GM13977 (cell line): ENCODE data around the gene ADAMTS6.

Experiments
- DNase-seq: peaks from one replicate; pipeline ENCODE4 v3.0.0; 2012; ENCODE audit warnings: low spot score
- in situ Hi-C: fragments of 300-500 bp; cut with MboI; formaldehyde crosslinking; loops from one replicate; pipeline ENCODE4 v1.12.0; 2022; ENCODE audit warnings: low sequenced_read_pairs, low pct_unique_long_range_greater_than_20kb, mixed read lengths, inconsistent platforms; ENCODE audit not compliant: unreplicated experiment
- TF ChIP-seq, protein P1 (sequence below): IDR thresholded peaks from 2 replicates; pipeline ENCODE4 v1.5.1; 2012; ENCODE audit warnings: mild to moderate bottlenecking, control low read depth; ENCODE audit not compliant: insufficient read depth; ENCODE audit errors: extremely low read depth, missing control alignments

Gene ADAMTS6

DNA sequence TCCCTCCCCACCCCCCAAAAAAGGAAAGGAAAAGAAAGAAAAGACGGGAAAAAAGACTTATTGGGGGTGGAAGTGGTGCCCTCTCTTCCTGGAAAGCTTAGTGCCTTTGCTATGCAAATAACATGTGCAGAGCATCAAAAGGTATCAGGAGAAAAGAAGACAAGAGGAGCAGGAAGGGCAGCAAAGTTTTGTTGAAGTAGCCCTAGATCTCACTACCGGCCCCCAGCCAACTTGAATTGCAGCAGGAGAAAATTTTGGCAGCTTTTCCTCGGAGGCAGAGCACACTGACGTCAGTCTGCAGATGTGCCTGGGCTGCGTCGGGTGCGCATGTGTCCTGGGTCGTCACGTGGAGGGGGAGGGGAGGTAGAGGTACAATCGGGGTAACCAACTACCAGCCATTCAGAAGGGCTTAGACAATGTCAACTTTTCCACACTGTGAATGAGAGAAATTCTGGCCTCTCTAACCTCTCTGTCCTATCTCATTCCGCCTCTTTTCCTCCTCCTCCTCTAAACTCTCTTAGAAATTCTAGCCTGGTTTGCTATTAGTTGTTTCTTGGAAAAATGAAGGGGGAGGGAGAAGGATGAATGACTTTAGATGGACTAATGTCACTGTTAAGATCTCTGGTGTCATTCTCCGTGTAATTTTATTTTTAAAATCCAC, at the start of gene ADAMTS6:
Gene ADAMTS6 (minus strand): TSS at position 286 of the 661 bp plus-strand sequence. CDS start 8,247 bp downstream, outside the sequence.
- in situ Hi-C loops: loop anchor here (10.0 to 25.0 kb wide), 4 partner anchors 394 to 844 kb away; no protein-coding TSS in a partner anchor
- TF ChIP-seq, protein P1, sequence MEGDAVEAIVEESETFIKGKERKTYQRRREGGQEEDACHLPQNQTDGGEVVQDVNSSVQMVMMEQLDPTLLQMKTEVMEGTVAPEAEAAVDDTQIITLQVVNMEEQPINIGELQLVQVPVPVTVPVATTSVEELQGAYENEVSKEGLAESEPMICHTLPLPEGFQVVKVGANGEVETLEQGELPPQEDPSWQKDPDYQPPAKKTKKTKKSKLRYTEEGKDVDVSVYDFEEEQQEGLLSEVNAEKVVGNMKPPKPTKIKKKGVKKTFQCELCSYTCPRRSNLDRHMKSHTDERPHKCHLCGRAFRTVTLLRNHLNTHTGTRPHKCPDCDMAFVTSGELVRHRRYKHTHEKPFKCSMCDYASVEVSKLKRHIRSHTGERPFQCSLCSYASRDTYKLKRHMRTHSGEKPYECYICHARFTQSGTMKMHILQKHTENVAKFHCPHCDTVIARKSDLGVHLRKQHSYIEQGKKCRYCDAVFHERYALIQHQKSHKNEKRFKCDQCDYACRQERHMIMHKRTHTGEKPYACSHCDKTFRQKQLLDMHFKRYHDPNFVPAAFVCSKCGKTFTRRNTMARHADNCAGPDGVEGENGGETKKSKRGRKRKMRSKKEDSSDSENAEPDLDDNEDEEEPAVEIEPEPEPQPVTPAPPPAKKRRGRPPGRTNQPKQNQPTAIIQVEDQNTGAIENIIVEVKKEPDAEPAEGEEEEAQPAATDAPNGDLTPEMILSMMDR: no peak
- peak; percentile 71 for DNase-seq

DNA sequence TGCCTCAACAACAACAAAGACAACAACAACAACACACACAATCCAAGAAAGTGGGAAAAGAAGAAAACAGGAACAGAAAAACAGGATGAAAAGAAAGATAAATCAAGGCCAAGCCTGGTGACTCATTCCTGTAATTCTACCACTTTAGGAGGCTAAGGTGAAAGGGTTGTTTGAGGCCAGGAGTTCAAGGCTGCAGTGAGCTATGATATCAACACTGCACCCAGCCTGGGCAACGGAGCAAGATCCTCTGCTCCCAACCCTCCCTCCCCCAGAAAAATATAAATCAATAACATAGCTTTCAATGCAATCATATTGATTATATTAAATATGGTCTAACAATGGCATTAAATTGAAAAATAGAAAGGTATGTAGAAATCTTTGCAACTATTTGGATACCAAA, 49.2 kb upstream of the ADAMTS6 start:
- in situ Hi-C loops: no loop called here
- TF ChIP-seq, protein P1: no peak
- no peak for DNase-seq

- DNase-seq: no peak
- in situ Hi-C loops: no loop called here
- TF ChIP-seq, protein P1: no peak
Observed at GRCh38 chr5:65525726-65526125, 44.0 kb upstream of the ADAMTS6 start.

GRCh38 chr5:65512170-65512937, 30.6 kb upstream of the ADAMTS6 start:
- in situ Hi-C loops: no loop called here
- TF ChIP-seq, protein P1: no peak
- DNase-seq: no peak

DNA sequence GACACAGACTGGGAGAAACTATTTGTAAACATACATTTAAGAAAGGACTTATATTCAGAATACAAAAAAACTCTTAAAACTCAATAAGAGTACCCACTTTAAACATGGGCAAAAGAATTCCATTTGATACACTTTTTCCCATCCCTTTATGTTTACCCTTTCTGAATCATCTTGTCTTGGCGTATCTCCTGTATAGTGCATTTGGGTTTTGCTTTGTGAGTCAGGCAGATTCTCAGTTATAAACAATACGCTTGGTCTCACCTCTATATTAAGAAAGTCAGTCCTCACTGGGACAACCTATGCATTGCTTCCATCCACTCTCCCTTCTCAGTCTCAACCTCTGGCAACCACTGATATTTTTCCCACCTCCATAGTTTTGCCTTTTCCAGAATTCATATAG, 27.3 kb upstream of the ADAMTS6 start:
- TF ChIP-seq, protein P1: no peak
- in situ Hi-C loops: no loop called here
- DNase-seq: no peak

DNA sequence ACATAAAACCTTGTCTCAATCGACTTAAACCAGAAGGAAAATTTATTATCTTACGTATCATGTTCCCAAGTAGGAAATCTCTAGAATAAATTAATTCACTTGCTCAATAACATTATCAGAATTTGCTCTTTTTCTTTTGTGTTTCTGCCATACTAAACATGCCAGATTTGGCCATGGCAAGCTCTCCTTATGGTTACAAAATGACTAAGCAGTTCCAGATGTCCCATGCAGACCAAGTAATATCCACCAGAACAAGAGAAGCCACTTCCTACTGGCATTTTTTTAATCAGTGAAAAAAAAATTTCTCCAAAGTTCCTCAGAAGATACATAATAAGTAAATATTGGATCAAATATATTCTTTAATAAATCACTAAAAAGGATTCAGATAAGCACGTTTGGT, 25.2 kb upstream of the ADAMTS6 start:
- no peak for DNase-seq
- TF ChIP-seq, protein P1: no peak
- in situ Hi-C loops: no loop called here
